GM12878 (cell line): ENCODE data around the gene IL16. TPM values are rescaled to one million over a fixed set of nuclear protein-coding genes. Genes with fewer than 3 reads are reported as not detected.

Source experiments
- ATAC-seq: fragments of 200-7000 bp; cut with Tn5 transposase; 3 replicates; pipeline ENCODE4 v1.9.1; 2020; ENCODE audit warnings: mild to moderate bottlenecking, moderate library complexity
- BruUV-seq: library from RNA; stranded (reverse); fragments of 400-500 nt; replicated peaks from 2 replicates; lab custom pipeline; 2021; lab: Mats Ljungman, UMichigan
- CTCF ChIA-PET: fragments of 300-600 bp; sonication (Branson Sonifier 250); formaldehyde crosslinking; extraction: SDS; loops from one replicate; lab custom pipeline; 2021; ENCODE audit warnings: inconsistent platforms; lab: Yijun Ruan, JAX
- POLR2A ChIA-PET: fragments of 350-600 bp; formaldehyde crosslinking; extraction: SDS; loops from one replicate; lab custom pipeline; 2021; ENCODE audit warnings: inconsistent platforms; lab: Charles Lee
- RAD21 ChIA-PET: fragments of 300-600 bp; sonication (Branson Sonifier 250); formaldehyde crosslinking; loops from one replicate; lab custom pipeline; 2023; ENCODE audit warnings: antibody characterized with exemption; ENCODE audit not compliant: unreplicated experiment; lab: Charles Lee
- SMC1A ChIA-PET: fragments of 300-600 bp; sonication (Branson Sonifier 250); formaldehyde crosslinking; loops from one replicate; lab custom pipeline; 2023; ENCODE audit not compliant: unreplicated experiment, uncharacterized antibody; lab: Charles Lee
- DNase-seq: peaks from one replicate; pipeline ENCODE4 v3.0.0-alpha.2; 2011; ENCODE audit warnings: low read depth, low spot score
- FAIRE-seq: peaks from 3 replicates; lab custom pipeline; 2011; peaks lifted over from hg19 to GRCh38; lab: Jason Lieb, UNC
- H2AFZ ChIP-seq: 2 replicates; pipeline ENCODE4 v1.6.0; 2011; ENCODE audit warnings: low read depth, low read length, control low read depth; ENCODE audit not compliant: control insufficient read depth
- H3K27ac ChIP-seq: 2 replicates; pipeline ENCODE4 v1.5.1; 2011; ENCODE audit warnings: control low read depth; ENCODE audit not compliant: control insufficient read depth, insufficient read depth
- H3K27me3 ChIP-seq, 2 experiments: replicated peaks in 1 of 2; 2 replicates each; pipeline versions ENCODE4 v1.6.0 to v1.6.1; 2011; ENCODE audit warnings: low read length in 1 of 2; ENCODE audit not compliant: control insufficient read depth in 2 of 2, insufficient read depth in 2 of 2
- H3K36me3 ChIP-seq, 2 experiments: 2 replicates each; pipeline ENCODE4 v1.5.1; 2011; ENCODE audit warnings: low read length in 1 of 2; ENCODE audit not compliant: control insufficient read depth in 2 of 2, insufficient read depth in 2 of 2
- H3K4me1 ChIP-seq: 2 replicates; pipeline ENCODE4 v1.6.1; 2011; ENCODE audit warnings: mild to moderate bottlenecking, low read length, moderate library complexity, mixed read lengths; ENCODE audit not compliant: control insufficient read depth, insufficient read depth
- H3K4me2 ChIP-seq: 2 replicates; pipeline ENCODE4 v1.6.0; 2011; ENCODE audit warnings: control low read depth; ENCODE audit not compliant: control insufficient read depth, insufficient read depth
- H3K4me3 ChIP-seq: fragments of 200-600 bp; sonication (generic); 2 replicates; pipeline ENCODE4 v1.5.1; 2016
- H3K79me2 ChIP-seq: 2 replicates; pipeline ENCODE4 v1.6.0; 2011; ENCODE audit warnings: low read length; ENCODE audit not compliant: control insufficient read depth, insufficient read depth
- H3K9ac ChIP-seq: 2 replicates; pipeline ENCODE4 v1.8.0; 2011; ENCODE audit warnings: low read length, control low read depth, mixed read lengths; ENCODE audit not compliant: control insufficient read depth, insufficient read depth
- H3K9me3 ChIP-seq: replicated peaks from 3 replicates; pipeline ENCODE4 v1.5.1; 2011; ENCODE audit warnings: mild to moderate bottlenecking, low read length; ENCODE audit not compliant: control insufficient read depth, insufficient read depth
- H4K20me1 ChIP-seq: 2 replicates; pipeline ENCODE4 v1.6.0; 2011; ENCODE audit not compliant: control insufficient read depth, insufficient read depth
- ATF3 ChIP-seq: IDR thresholded peaks from 2 replicates; pipeline ENCODE4 v1.6.1; 2011; ENCODE audit warnings: low read depth, mild to moderate bottlenecking, low read length, moderate library complexity, borderline replicate concordance; ENCODE audit errors: extremely low read depth
- CBX3 ChIP-seq: fragments of 200-600 bp; sonication (generic); IDR thresholded peaks from 2 replicates; pipeline ENCODE4 v1.6.1; 2016; ENCODE audit warnings: low read depth, borderline replicate concordance
- CEBPB ChIP-seq, 2 experiments: fragments of 150-350 bp in 1 of 2; IDR thresholded peaks; 2 replicates each; pipeline ENCODE4 v1.6.1; 2012 to 2014; ENCODE audit warnings: low read depth in 2 of 2, low read length in 2 of 2, borderline replicate concordance in 1 of 2, inconsistent platforms in 1 of 2
- EP300 ChIP-seq, 2 experiments: fragments of 150-350 bp in 1 of 2; IDR thresholded peaks; 2 replicates each; pipeline ENCODE4 v1.6.1; 2011 to 2012; ENCODE audit warnings: low read depth in 2 of 2, low read length in 2 of 2, borderline replicate concordance in 1 of 2, improper control_type of control experiment in 1 of 2, inconsistent platforms in 1 of 2; ENCODE audit not compliant: control insufficient read depth in 1 of 2
- PKNOX1 ChIP-seq: fragments of 450-650 bp; IDR thresholded peaks from 2 replicates; pipeline ENCODE4 v1.6.1; 2016; ENCODE audit warnings: mild to moderate bottlenecking
- RB1 ChIP-seq: fragments of 450-650 bp; formaldehyde crosslinking; IDR thresholded peaks from 2 replicates; pipeline ENCODE4 v1.6.1; 2017; ENCODE audit warnings: mild to moderate bottlenecking, borderline replicate concordance
- RBBP5 ChIP-seq: fragments of 200-600 bp; sonication (generic); conservative IDR thresholded peaks from 2 replicates; pipeline ENCODE4 v1.6.1; 2016
- RUNX3 ChIP-seq: IDR thresholded peaks from 2 replicates; pipeline ENCODE4 v1.6.1; 2012; ENCODE audit warnings: low read length, inconsistent platforms
- TCF7 ChIP-seq: IDR thresholded peaks from 2 replicates; pipeline ENCODE4 v1.6.1; 2014; ENCODE audit warnings: antibody characterized with exemption, borderline replicate concordance
- ZSCAN29 ChIP-seq: fragments of 450-650 bp; IDR thresholded peaks from 2 replicates; pipeline ENCODE4 v1.6.1; 2017; ENCODE audit warnings: mild to moderate bottlenecking, moderate library complexity
- WGBS: methylation state at CpG from one replicate; pipeline ENCODE4 v1.1.6; 2016; ENCODE audit warnings: low lambda C conversion rate; ENCODE audit not compliant: insufficient replicate concordance, insufficient coverage; ENCODE audit errors: missing lambda C conversion rate; 5-methylcytosine and 5-hydroxymethylcytosine counted together
- in situ Hi-C: fragments of 300-500 bp; cut with MboI; formaldehyde crosslinking; loops from 9 replicates; pipeline ENCODE4 v1.14.3; 2018; ENCODE audit warnings: mixed read lengths
- intact Hi-C: fragments of 100-400 bp; cut with micrococcal nuclease; formaldehyde crosslinking; loops from one replicate; pipeline ENCODE4 v1.14.2; 2022; ENCODE audit not compliant: unreplicated experiment
- polyA plus RNA-seq, 11 experiments: library from polyadenylated mRNA; depleted of rRNA in 4 of 11; unstranded in 6 of 11; stranded (reverse) in 5 of 11; fragments of >200 nt; fragmentation: Nextera tagmentation in 4 of 11; fragmentation: Illumina TruSeq in 1 of 11; extraction: Ambion mirVana in 4 of 11; extraction: Trizol in 1 of 11; gene quantifications; 1 replicate in 1 of 11; 2 replicates in 10 of 11; pipeline versions ENCODE4 v1.2.1 to v1.2.3, GENCODE V29; 2011 to 2016; ENCODE audit warnings: inconsistent platforms in 2 of 11, missing spikeins in 2 of 11, low read depth in 1 of 11
- total RNA-seq, 4 experiments: library from RNA; depleted of rRNA in 3 of 4; stranded (reverse); fragments of >200 nt in 3 of 4; fragmentation: Illumina TruSeq in 1 of 4; extraction: Trizol in 1 of 4; gene quantifications; 2 replicates each; pipeline versions ENCODE4 v1.2.1 to v1.2.3, GENCODE V29; 2013 to 2021

IL16 gene
- total and polyA plus RNA-seq, 10 of the 15 experiments (the other 5 are each of a cell fraction or from before 2014, with no cell fraction given), result 21.7 to 206 (median 44.5) TPM

- no peak for TF ChIP-seq CEBPB (IDR thresholded peaks at IDR 0.05; ENCODE audit: borderline replicate concordance in 1 of 2, low read depth in 2 of 2, low read length in 2 of 2)
- TF ChIP-seq RB1, result no peak
- TF ChIP-seq RUNX3, result no peak
- TF ChIP-seq EP300 (IDR thresholded peaks at IDR 0.05; ENCODE audit: borderline replicate concordance in 1 of 2, control insufficient read depth in 1 of 2, low read depth in 2 of 2, low read length in 2 of 2), result no peak
- no peak for TF ChIP-seq ATF3
- TF ChIP-seq PKNOX1, result no peak
- TF ChIP-seq RBBP5, result no peak
- TF ChIP-seq ZSCAN29, result no peak
- no peak for TF ChIP-seq TCF7
- no peak for TF ChIP-seq CBX3
- no peaks in the 10 kb centered on the region for H3K36me3 ChIP-seq
- no peak for ATAC-seq
- no peak overlapping the region for H3K4me3 ChIP-seq
- ChIA-PET POLR2A (no interaction called here), CTCF (interaction anchor here (9.2 to 11.3 kb wide), 2 partner anchors 64 to 73 kb away, joined by 142 to 242 read pairs; no protein-coding TSS in a partner anchor), SMC1A (interaction anchor here (1.2 to 6.1 kb wide), 2 partner anchors 65 to 73 kb away, joined by 15 to 32 read pairs; no protein-coding TSS in a partner anchor), RAD21 (interaction anchor here (9.2 kb wide), 1 partner anchor 65 kb away, joined by 137 read pairs; no protein-coding TSS in a partner anchor)
- no peak overlapping the region for H3K9ac ChIP-seq
- 82% methylated on average over 4 of the region's 4 CpGs for WGBS
- intact Hi-C loops, result loop anchor here (5.0 kb wide), 1 partner anchor 62 kb away; no protein-coding TSS in a partner anchor
- H3K27ac ChIP-seq, result no peak overlapping the region
- no peak for DNase-seq
- no peaks in the 10 kb centered on the region for H3K27me3 ChIP-seq
- FAIRE-seq, result no peak
- no peak overlapping the region for H3K4me2 ChIP-seq
- no peaks in the 10 kb centered on the region; the same call in 1 of the 2 replicates for H3K4me1 ChIP-seq
- H3K9me3 ChIP-seq, result no peaks in the 10 kb centered on the region
- no peaks in the 10 kb centered on the region for H3K79me2 ChIP-seq
- in situ Hi-C loops, result no loop called here
- H2AFZ ChIP-seq, result no peak overlapping the region
- no peaks in the 10 kb centered on the region for H4K20me1 ChIP-seq
- BruUV-seq, result no TSS peak
These were observed 143.2 kb downstream of the IL16 start for GRCh38 chr15:81339851-81340250.
